ENCODE data around the gene TRIM46.
"Not testable (repeated sequence)": the region's sequence is repeated elsewhere in the genome, so short reads cannot be mapped to it uniquely, and the experiment has no call there.

The TRIM46 gene

DNA sequence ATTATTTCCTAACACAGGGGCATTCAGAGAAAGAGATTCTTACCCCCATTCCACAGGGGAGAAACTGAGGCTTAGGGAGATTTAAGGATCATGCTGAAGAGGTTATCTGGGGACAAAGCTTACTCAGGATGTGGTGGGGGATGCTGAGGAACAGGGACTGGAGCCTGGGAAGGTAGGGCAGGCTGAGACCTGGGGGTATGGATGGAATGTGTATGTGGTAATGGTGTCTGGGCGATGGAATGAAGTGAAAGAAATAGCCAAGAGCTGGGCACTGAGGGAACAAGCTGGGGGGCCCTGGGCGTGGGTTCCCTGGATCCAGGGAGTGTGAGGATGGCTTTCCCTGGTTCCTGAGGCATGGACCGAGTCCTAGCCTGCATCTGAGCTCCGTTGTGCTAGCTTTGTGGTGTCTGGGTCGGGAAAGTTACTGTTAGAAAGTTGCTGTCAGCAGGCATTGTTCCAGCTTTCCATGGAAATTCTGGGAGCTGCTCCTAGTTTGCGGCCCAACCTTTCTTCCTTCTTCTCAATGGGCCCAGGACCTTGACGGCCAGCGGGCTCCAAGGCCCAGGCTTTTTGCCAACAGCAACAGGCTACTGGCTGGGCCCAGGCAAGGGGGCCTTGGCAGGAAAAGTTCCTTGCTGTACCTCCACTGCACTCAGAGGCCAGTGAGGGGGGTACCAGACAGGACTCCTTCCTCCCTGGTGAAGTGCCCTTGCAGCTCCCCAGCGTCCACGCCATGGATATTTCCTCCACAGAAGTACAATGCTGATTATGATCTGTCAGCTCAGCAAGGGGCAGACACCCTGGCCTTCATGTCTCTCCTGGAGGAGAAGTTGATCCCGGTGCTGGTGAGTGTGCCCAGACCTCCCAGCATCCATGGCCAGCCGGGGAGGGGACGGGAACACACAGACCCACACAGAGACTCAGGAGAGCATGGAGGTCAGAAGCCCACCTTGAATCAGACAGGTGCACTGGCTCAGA lies 58.6 kb downstream of the TRIM46 start:
- not testable (repeated sequence) for DNase-seq

GRCh38 chr1:155233502-155233901 lies 59.9 kb downstream of the TRIM46 start:
- not testable (repeated sequence) for DNase-seq

Measured in GOT3 (cell line).